HEK293 (cell line): ENCODE measurements around the gene CXCL17.

Source experiments
- PRDM4 ChIP-seq: fragments of 450-650 bp; formaldehyde crosslinking; IDR thresholded peaks from 2 replicates; pipeline ENCODE4 v1.5.1; 2017; ENCODE audit warnings: missing biosample characterization, missing genetic modification characterization
- ZNF133 ChIP-seq: fragments of 450-650 bp; formaldehyde crosslinking; IDR thresholded peaks from 2 replicates; pipeline ENCODE4 v1.5.1; 2016; ENCODE audit warnings: missing biosample characterization, missing genetic modification characterization
- ZNF274 ChIP-seq, 2 experiments: fragments of 200-500 bp in 1 of 2; fragments of 450-650 bp in 1 of 2; sonication (Bioruptor generic) in 1 of 2; formaldehyde crosslinking in 1 of 2; IDR thresholded peaks; 2 replicates each; pipeline versions ENCODE4 v1.5.1 to v1.6.1; 2014 to 2016; ENCODE audit warnings: borderline replicate concordance in 1 of 2, inconsistent platforms in 1 of 2, low read length in 1 of 2, missing biosample characterization in 1 of 2, missing genetic modification characterization in 1 of 2
- TF ChIP-seq, protein P1 (sequence below): fragments of 450-650 bp; formaldehyde crosslinking; IDR thresholded peaks from 2 replicates; pipeline ENCODE4 v1.5.1; 2016; ENCODE audit warnings: missing biosample characterization, missing genetic modification characterization
- TF ChIP-seq, protein P2 (sequence below): fragments of 450-650 bp; formaldehyde crosslinking; IDR thresholded peaks from 2 replicates; pipeline ENCODE4 v1.5.1; 2016; ENCODE audit warnings: missing biosample characterization, missing genetic modification characterization, low read depth

DNA sequence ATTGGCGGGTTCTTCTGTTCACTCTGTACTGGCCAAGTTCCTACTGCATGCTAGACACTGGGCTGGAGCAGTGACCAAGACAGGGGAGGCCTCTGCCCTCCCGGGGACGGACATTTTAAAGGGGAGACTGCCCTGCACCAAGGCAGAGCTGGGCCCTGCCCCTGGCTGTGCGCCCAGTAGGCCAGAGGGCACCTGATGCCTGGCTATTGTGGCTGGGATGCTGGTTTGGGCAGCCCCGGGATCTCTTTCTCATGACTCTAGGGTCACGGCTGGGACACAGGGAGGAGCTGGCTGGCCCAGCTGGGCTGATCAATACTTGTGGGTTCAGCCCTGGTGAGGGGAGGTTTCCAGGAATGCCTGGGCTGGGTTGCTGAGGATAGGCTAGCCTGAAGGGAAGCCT lies 33.3 kb downstream of the CXCL17 start:
- TF ChIP-seq, protein P1, sequence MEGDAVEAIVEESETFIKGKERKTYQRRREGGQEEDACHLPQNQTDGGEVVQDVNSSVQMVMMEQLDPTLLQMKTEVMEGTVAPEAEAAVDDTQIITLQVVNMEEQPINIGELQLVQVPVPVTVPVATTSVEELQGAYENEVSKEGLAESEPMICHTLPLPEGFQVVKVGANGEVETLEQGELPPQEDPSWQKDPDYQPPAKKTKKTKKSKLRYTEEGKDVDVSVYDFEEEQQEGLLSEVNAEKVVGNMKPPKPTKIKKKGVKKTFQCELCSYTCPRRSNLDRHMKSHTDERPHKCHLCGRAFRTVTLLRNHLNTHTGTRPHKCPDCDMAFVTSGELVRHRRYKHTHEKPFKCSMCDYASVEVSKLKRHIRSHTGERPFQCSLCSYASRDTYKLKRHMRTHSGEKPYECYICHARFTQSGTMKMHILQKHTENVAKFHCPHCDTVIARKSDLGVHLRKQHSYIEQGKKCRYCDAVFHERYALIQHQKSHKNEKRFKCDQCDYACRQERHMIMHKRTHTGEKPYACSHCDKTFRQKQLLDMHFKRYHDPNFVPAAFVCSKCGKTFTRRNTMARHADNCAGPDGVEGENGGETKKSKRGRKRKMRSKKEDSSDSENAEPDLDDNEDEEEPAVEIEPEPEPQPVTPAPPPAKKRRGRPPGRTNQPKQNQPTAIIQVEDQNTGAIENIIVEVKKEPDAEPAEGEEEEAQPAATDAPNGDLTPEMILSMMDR (tag by site-specific recombination), result no peak
- TF ChIP-seq, protein P2, sequence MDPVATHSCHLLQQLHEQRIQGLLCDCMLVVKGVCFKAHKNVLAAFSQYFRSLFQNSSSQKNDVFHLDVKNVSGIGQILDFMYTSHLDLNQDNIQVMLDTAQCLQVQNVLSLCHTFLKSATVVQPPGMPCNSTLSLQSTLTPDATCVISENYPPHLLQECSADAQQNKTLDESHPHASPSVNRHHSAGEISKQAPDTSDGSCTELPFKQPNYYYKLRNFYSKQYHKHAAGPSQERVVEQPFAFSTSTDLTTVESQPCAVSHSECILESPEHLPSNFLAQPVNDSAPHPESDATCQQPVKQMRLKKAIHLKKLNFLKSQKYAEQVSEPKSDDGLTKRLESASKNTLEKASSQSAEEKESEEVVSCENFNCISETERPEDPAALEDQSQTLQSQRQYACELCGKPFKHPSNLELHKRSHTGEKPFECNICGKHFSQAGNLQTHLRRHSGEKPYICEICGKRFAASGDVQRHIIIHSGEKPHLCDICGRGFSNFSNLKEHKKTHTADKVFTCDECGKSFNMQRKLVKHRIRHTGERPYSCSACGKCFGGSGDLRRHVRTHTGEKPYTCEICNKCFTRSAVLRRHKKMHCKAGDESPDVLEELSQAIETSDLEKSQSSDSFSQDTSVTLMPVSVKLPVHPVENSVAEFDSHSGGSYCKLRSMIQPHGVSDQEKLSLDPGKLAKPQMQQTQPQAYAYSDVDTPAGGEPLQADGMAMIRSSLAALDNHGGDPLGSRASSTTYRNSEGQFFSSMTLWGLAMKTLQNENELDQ, result no peak
- TF ChIP-seq ZNF133 (tag by site-specific recombination), result no peak
- no peak for TF ChIP-seq PRDM4
- TF ChIP-seq ZNF274 (IDR thresholded peaks at IDR 0.05; ENCODE audit: low read length), result no peak
- no peak for TF ChIP-seq ZNF274 (tag by site-specific recombination; IDR thresholded peaks at IDR 0.05; ENCODE audit: borderline replicate concordance)
